ENCODE data around the gene RNF38. TPM values are rescaled to one million over a fixed set of nuclear protein-coding genes. Genes with fewer than 3 reads are reported as not detected.

The RNF38 gene
- total and polyA plus RNA-seq, 2 experiments from 2014 or later = 13.7 to 61.9 TPM

DNA sequence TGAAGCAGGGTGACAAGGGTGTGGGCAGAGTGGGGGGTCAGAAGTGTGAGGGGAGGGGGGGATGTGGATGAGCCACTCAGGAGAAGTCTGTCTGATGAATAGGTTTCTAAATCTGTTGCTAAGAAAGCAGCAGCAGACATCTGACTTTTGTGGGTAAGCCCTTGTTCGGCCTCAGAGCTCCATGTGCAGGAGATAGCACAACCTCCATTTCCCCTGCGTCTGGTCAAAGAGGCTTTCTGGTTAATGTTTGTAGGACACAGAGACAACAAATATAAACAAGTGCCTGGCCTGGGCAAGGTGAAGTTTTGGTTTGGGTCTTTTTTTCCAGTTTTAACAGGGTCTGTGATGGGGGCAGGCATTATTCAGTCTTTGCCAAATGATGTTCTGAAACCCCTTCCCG is 84.8 kb downstream of the RNF38 start:
- peaks cover 3% of the 10 kb centered on the region for H3K27me3 Mint-ChIP-seq (ENCODE audit: insufficient read depth, low read depth, poor library complexity)
- DNase-seq (ENCODE audit: low spot score) (no peak), ATAC-seq (no peak)
- H3K27ac ChIP-seq (ENCODE audit: low read depth) = peak overlapping the region; percentile 50; the same call in 1 of the 2 replicates
- TF ChIP-seq EZH2phosphoT487 (IDR thresholded peaks at IDR 0.05; ENCODE audit: unreplicated experiment) (no peak), JUNB (IDR thresholded peaks at IDR 0.05; ENCODE audit: unreplicated experiment) (no peak), NANOG (IDR thresholded peaks at IDR 0.05; ENCODE audit: borderline replicate concordance) (no peak), ZNF114 (CRISPR knock-in tag; IDR thresholded peaks at IDR 0.05) (no peak)
- H3K4me3 Mint-ChIP-seq = no peak overlapping the region
- no peaks in the 10 kb centered on the region for H3K36me3 ChIP-seq (ENCODE audit: insufficient read depth)
- H3K27ac Mint-ChIP-seq = peak overlapping the region; percentile 43; the same call in 1 of the 2 replicates
- no peaks in the 10 kb centered on the region for H3K27me3 ChIP-seq (ENCODE audit: insufficient read depth)
- no peaks in the 10 kb centered on the region for H3K79me2 ChIP-seq (replicated peaks; ENCODE audit: insufficient read depth)
- H3K4me2 ChIP-seq = no peak overlapping the region
- H3K4me1 ChIP-seq (ENCODE audit: insufficient read depth) = peaks cover 17% of the 10 kb centered on the region
- H3K4me3 ChIP-seq = no peak overlapping the region
- peak overlapping the region; percentile 93; the same call in 1 of the 2 replicates for H2AFZ ChIP-seq
- no peaks in the 10 kb centered on the region for H3F3A ChIP-seq (replicated peaks; ENCODE audit: low read depth)
- H3K4me1 Mint-ChIP-seq = peaks cover 31% of the 10 kb centered on the region
- no peaks in the 10 kb centered on the region for H4K20me1 ChIP-seq (replicated peaks; ENCODE audit: insufficient read depth)
- H3K9me2 ChIP-seq (ENCODE audit: insufficient read depth) = no peaks in the 10 kb centered on the region
- no peaks in the 10 kb centered on the region for H3K36me3 Mint-ChIP-seq (ENCODE audit: low read depth)
- no peaks in the 10 kb centered on the region for H3K9me3 Mint-ChIP-seq

DNA sequence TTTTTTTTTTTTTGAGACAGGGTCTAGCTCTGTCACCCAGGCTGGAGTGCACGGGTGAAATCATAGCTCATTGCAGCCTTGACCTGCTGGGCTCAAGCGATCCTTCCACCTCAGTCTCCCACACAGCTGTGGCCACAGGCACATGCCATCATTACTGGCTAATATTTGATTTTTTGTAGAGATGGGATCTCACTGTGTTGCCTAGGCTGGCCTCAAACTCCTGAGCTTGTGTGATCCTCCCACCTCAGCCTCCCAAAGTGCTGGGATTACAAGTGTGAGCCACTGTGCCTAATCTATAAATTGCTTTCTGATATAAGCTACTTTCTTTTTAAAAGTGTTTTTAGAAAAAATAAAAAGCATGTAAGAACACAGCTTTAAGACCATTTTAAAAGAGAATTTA is 85.3 kb downstream of the RNF38 start:
- no peak for DNase-seq (ENCODE audit: low spot score)
- Histone ChIP-seq H3K79me2 (replicated peaks; ENCODE audit: insufficient read depth) (no peaks in the 10 kb centered on the region), H2AFZ (no peak overlapping the region), H3K9me2 (ENCODE audit: insufficient read depth) (no peaks in the 10 kb centered on the region), H3K36me3 (ENCODE audit: insufficient read depth) (no peaks in the 10 kb centered on the region), H3K27me3 (ENCODE audit: insufficient read depth) (no peaks in the 10 kb centered on the region), H4K20me1 (replicated peaks; ENCODE audit: insufficient read depth) (no peaks in the 10 kb centered on the region), H3K4me2 (no peak overlapping the region), H3F3A (replicated peaks; ENCODE audit: low read depth) (no peaks in the 10 kb centered on the region), H3K4me3 (no peak overlapping the region), H3K27ac (ENCODE audit: low read depth) (no peak overlapping the region), H3K4me1 (ENCODE audit: insufficient read depth) (peaks cover 15% of the 10 kb centered on the region)
- TF ChIP-seq, protein P1, sequence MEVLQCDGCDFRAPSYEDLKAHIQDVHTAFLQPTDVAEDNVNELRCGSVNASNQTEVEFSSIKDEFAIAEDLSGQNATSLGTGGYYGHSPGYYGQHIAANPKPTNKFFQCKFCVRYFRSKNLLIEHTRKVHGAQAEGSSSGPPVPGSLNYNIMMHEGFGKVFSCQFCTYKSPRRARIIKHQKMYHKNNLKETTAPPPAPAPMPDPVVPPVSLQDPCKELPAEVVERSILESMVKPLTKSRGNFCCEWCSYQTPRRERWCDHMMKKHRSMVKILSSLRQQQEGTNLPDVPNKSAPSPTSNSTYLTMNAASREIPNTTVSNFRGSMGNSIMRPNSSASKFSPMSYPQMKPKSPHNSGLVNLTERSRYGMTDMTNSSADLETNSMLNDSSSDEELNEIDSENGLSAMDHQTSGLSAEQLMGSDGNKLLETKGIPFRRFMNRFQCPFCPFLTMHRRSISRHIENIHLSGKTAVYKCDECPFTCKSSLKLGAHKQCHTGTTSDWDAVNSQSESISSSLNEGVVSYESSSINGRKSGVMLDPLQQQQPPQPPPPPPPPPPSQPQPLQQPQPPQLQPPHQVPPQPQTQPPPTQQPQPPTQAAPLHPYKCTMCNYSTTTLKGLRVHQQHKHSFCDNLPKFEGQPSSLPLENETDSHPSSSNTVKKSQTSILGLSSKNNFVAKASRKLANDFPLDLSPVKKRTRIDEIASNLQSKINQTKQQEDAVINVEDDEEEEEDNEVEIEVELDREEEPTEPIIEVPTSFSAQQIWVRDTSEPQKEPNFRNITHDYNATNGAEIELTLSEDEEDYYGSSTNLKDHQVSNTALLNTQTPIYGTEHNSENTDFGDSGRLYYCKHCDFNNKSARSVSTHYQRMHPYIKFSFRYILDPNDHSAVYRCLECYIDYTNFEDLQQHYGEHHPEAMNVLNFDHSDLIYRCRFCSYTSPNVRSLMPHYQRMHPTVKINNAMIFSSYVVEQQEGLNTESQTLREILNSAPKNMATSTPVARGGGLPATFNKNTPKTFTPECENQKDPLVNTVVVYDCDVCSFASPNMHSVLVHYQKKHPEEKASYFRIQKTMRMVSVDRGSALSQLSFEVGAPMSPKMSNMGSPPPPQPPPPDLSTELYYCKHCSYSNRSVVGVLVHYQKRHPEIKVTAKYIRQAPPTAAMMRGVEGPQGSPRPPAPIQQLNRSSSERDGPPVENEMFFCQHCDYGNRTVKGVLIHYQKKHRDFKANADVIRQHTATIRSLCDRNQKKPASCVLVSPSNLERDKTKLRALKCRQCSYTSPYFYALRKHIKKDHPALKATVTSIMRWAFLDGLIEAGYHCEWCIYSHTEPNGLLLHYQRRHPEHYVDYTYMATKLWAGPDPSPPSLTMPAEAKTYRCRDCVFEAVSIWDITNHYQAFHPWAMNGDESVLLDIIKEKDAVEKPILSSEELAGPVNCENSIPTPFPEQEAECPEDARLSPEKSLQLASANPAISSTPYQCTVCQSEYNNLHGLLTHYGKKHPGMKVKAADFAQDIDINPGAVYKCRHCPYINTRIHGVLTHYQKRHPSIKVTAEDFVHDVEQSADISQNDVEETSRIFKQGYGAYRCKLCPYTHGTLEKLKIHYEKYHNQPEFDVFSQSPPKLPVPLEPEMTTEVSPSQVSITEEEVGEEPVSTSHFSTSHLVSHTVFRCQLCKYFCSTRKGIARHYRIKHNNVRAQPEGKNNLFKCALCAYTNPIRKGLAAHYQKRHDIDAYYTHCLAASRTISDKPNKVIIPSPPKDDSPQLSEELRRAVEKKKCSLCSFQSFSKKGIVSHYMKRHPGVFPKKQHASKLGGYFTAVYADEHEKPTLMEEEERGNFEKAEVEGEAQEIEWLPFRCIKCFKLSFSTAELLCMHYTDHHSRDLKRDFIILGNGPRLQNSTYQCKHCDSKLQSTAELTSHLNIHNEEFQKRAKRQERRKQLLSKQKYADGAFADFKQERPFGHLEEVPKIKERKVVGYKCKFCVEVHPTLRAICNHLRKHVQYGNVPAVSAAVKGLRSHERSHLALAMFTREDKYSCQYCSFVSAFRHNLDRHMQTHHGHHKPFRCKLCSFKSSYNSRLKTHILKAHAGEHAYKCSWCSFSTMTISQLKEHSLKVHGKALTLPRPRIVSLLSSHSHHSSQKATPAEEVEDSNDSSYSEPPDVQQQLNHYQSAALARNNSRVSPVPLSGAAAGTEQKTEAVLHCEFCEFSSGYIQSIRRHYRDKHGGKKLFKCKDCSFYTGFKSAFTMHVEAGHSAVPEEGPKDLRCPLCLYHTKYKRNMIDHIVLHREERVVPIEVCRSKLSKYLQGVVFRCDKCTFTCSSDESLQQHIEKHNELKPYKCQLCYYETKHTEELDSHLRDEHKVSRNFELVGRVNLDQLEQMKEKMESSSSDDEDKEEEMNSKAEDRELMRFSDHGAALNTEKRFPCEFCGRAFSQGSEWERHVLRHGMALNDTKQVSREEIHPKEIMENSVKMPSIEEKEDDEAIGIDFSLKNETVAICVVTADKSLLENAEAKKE (CRISPR knock-in tag; IDR thresholded peaks at IDR 0.05) = no peak
- no peak for TF ChIP-seq STAT1 (IDR thresholded peaks at IDR 0.05; ENCODE audit: unreplicated experiment)
- TF ChIP-seq NANOG (IDR thresholded peaks at IDR 0.05; ENCODE audit: borderline replicate concordance) = no peak
- no peak for TF ChIP-seq ZNF331 (CRISPR knock-in tag; IDR thresholded peaks at IDR 0.05; ENCODE audit: low read depth)
- TF ChIP-seq, protein P2, sequence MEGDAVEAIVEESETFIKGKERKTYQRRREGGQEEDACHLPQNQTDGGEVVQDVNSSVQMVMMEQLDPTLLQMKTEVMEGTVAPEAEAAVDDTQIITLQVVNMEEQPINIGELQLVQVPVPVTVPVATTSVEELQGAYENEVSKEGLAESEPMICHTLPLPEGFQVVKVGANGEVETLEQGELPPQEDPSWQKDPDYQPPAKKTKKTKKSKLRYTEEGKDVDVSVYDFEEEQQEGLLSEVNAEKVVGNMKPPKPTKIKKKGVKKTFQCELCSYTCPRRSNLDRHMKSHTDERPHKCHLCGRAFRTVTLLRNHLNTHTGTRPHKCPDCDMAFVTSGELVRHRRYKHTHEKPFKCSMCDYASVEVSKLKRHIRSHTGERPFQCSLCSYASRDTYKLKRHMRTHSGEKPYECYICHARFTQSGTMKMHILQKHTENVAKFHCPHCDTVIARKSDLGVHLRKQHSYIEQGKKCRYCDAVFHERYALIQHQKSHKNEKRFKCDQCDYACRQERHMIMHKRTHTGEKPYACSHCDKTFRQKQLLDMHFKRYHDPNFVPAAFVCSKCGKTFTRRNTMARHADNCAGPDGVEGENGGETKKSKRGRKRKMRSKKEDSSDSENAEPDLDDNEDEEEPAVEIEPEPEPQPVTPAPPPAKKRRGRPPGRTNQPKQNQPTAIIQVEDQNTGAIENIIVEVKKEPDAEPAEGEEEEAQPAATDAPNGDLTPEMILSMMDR (conservative IDR thresholded peaks at IDR 0.05; ENCODE audit: low read depth in 2 of 2) = no peak
- no peak for TF ChIP-seq CREB1 (CRISPR knock-in tag; IDR thresholded peaks at IDR 0.05; ENCODE audit: low read depth)
- TF ChIP-seq EZH2phosphoT487 (IDR thresholded peaks at IDR 0.05; ENCODE audit: unreplicated experiment) = no peak
- TF ChIP-seq EZH2 (IDR thresholded peaks at IDR 0.05; ENCODE audit: low read depth, unreplicated experiment) = no peak
- TF ChIP-seq ZNF114 (CRISPR knock-in tag; IDR thresholded peaks at IDR 0.05) = no peak
- no peak for TF ChIP-seq JUNB (IDR thresholded peaks at IDR 0.05; ENCODE audit: unreplicated experiment)
- Mint-ChIP-seq H3K4me1 (peaks cover 30% of the 10 kb centered on the region), H3K9me3 (no peaks in the 10 kb centered on the region), H3K27ac (no peak overlapping the region), H3K27me3 (ENCODE audit: insufficient read depth, low read depth, poor library complexity) (peaks cover 3% of the 10 kb centered on the region), H3K36me3 (ENCODE audit: low read depth) (no peaks in the 10 kb centered on the region), H3K4me3 (no peak overlapping the region)
- no peak for ATAC-seq

Measured in GM23338 (cell line).